ENCODE results near the gene EPHA1.

The EPHA1 gene

GRCh38 chr7:143408686-143409561 is at the start of gene EPHA1:
Gene EPHA1, minus strand, starts transcription at chr7:143408856. Its CDS starts 51 bp downstream, at chr7:143408805.
- peak; percentile 42 for DNase-seq

- no peak for DNase-seq
These were observed 49.6 kb upstream of the EPHA1 start for GRCh38 chr7:143458263-143458662.

GRCh38 chr7:143456992-143457793 is 48.5 kb upstream of the EPHA1 start:
- DNase-seq: no peak

GRCh38 chr7:143455942-143456341 is 47.3 kb upstream of the EPHA1 start:
- no peak for DNase-seq

- no peak for DNase-seq
These were observed 46.8 kb upstream of the EPHA1 start for GRCh38 chr7:143455491-143455890.

GRCh38 chr7:143454091-143454680 is 45.5 kb upstream of the EPHA1 start:
- no peak for DNase-seq

GRCh38 chr7:143452495-143452894 is 43.8 kb upstream of the EPHA1 start:
- DNase-seq: no peak

- DNase-seq: no peak
These were observed 43.1 kb upstream of the EPHA1 start for GRCh38 chr7:143451746-143452145.

GRCh38 chr7:143451122-143451521 is 42.5 kb upstream of the EPHA1 start:
- DNase-seq: no peak

- DNase-seq: no peak
These were observed 41.1 kb upstream of the EPHA1 start for GRCh38 chr7:143449793-143450192.

GRCh38 chr7:143448429-143448828 is 39.8 kb upstream of the EPHA1 start:
- DNase-seq: no peak

GRCh38 chr7:143447466-143447865 is 38.8 kb upstream of the EPHA1 start:
- no peak for DNase-seq

GRCh38 chr7:143444785-143445184 is 36.1 kb upstream of the EPHA1 start:
- DNase-seq: no peak

GRCh38 chr7:143444063-143444782 is 35.6 kb upstream of the EPHA1 start:
- no peak for DNase-seq

GRCh38 chr7:143443153-143443552 is 34.5 kb upstream of the EPHA1 start, which contains the start of gene TAS2R60:
Gene TAS2R60, plus strand, starts transcription at chr7:143443453. Its CDS starts 0 bp downstream, at chr7:143443453.
- no peak for DNase-seq

- no peak for DNase-seq
These were observed 31.2 kb upstream of the EPHA1 start for GRCh38 chr7:143439866-143440265.

- no peak for DNase-seq
These were observed 28.9 kb upstream of the EPHA1 start for GRCh38 chr7:143437578-143437977.

GRCh38 chr7:143436325-143436946 is 27.8 kb upstream of the EPHA1 start:
- DNase-seq: no peak

GRCh38 chr7:143435266-143435665 is 26.6 kb upstream of the EPHA1 start:
- no peak for DNase-seq

GRCh38 chr7:143434660-143435059 is 26.0 kb upstream of the EPHA1 start:
- no peak for DNase-seq

GRCh38 chr7:143433759-143434158 is 25.1 kb upstream of the EPHA1 start:
- no peak for DNase-seq

GRCh38 chr7:143431109-143431508 is 22.5 kb upstream of the EPHA1 start:
- no peak for DNase-seq

Data from NCI-H510A treated with DMSO at 0.1 percent for 48 hours (cell line).